ENCODE measurements around the gene GH2.
"Not testable (repeated sequence)": the region's sequence is repeated elsewhere in the genome, so short reads cannot be mapped to it uniquely, and the experiment has no call there.

Gene GH2

GRCh38 chr17:63881935-63882601 lies at the start of gene GH2:
GH2 (minus strand) TSS chr17:63881944; CDS start chr17:63881801, 143 bp downstream.
- peak; percentile 75 for DNase-seq (ENCODE audit: low spot score)

- DNase-seq (ENCODE audit: low spot score), result peak; percentile 75
Measured at GRCh38 chr17:63930951-63931575, 49.3 kb upstream of the GH2 start.

- no peak for DNase-seq (ENCODE audit: low spot score)
Measured at GRCh38 chr17:63929860-63930766, 48.4 kb upstream of the GH2 start.

GRCh38 chr17:63928966-63929695 lies 47.4 kb upstream of the GH2 start:
- DNase-seq (ENCODE audit: low spot score), result no peak

GRCh38 chr17:63928172-63928666 lies 46.5 kb upstream of the GH2 start:
- DNase-seq (ENCODE audit: low spot score), result no peak

- no peak for DNase-seq (ENCODE audit: low spot score)
Measured at GRCh38 chr17:63927464-63928171, 45.9 kb upstream of the GH2 start.

- DNase-seq (ENCODE audit: low spot score), result no peak
Measured at GRCh38 chr17:63926164-63926563, 44.4 kb upstream of the GH2 start.

- no peak for DNase-seq (ENCODE audit: low spot score)
Measured at GRCh38 chr17:63925615-63926014, 43.9 kb upstream of the GH2 start.

- DNase-seq (ENCODE audit: low spot score), result not testable (repeated sequence)
Measured at GRCh38 chr17:63922402-63922801, 40.7 kb upstream of the GH2 start.

GRCh38 chr17:63920779-63921178 lies 39.0 kb upstream of the GH2 start:
- not testable (repeated sequence) for DNase-seq (ENCODE audit: low spot score)

- not testable (repeated sequence) for DNase-seq (ENCODE audit: low spot score)
Measured at GRCh38 chr17:63920050-63920449, 38.3 kb upstream of the GH2 start.

GRCh38 chr17:63919311-63919723 lies 37.6 kb upstream of the GH2 start:
- DNase-seq (ENCODE audit: low spot score), result peak; percentile 82

- not testable (repeated sequence) for DNase-seq (ENCODE audit: low spot score)
Measured at GRCh38 chr17:63918789-63919305, 37.1 kb upstream of the GH2 start, which contains the start of gene GH1. GH1 (minus strand) TSS chr17:63918839; CDS start chr17:63918776, 63 bp downstream.

GRCh38 chr17:63918305-63918704 lies 36.6 kb upstream of the GH2 start:
- DNase-seq (ENCODE audit: low spot score), result no peak

- DNase-seq (ENCODE audit: low spot score), result no peak
Measured at GRCh38 chr17:63917646-63918045, 35.9 kb upstream of the GH2 start.

- not testable (repeated sequence) for DNase-seq (ENCODE audit: low spot score)
Measured at GRCh38 chr17:63917206-63917605, 35.5 kb upstream of the GH2 start.

GRCh38 chr17:63916566-63917185 lies 34.9 kb upstream of the GH2 start:
- no peak for DNase-seq (ENCODE audit: low spot score)

GRCh38 chr17:63915753-63916152 lies 34.0 kb upstream of the GH2 start:
- DNase-seq (ENCODE audit: low spot score), result not testable (repeated sequence)

- no peak for DNase-seq (ENCODE audit: low spot score)
Measured at GRCh38 chr17:63914471-63914870, 32.7 kb upstream of the GH2 start.

GRCh38 chr17:63911657-63912100 lies 29.9 kb upstream of the GH2 start:
- DNase-seq (ENCODE audit: low spot score), result peak; percentile 84

All from ecto neural progenitor cell (in vitro differentiated cells).